NCI-H2171 (cell line): ENCODE results near the gene MRPL54.
A peak's percentile ranks its signal among the peaks of the same experiment; 100 is the strongest.

Experiments used
- DNase-seq: peaks from one replicate; lab custom pipeline; 2025; lab: John Stamatoyannopoulos, UW

The MRPL54 gene

DNA sequence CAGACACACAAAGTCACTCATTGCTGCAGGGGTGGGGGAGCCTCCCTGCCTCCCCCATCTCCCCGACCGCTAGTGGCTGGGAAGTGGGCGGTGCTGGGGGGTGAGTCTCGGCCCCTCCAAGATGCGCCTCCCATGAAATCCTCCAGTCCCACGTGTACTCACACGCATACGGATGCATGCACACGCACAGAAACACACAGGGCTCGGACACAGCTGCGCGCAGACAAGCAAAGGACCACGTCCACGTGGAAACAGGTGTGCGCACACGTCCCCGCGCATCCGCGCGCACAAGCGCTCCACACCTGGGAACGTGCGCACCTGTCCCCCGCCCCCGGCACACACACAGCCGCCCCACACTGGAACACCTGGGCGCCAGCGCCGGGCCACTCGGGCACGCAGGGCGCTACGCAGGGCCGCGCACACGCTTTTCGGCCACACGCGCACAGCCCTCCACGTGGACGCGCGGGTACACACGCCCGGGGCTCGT lies 23.0 kb downstream of the MRPL54 start:
- no peak for DNase-seq

DNA sequence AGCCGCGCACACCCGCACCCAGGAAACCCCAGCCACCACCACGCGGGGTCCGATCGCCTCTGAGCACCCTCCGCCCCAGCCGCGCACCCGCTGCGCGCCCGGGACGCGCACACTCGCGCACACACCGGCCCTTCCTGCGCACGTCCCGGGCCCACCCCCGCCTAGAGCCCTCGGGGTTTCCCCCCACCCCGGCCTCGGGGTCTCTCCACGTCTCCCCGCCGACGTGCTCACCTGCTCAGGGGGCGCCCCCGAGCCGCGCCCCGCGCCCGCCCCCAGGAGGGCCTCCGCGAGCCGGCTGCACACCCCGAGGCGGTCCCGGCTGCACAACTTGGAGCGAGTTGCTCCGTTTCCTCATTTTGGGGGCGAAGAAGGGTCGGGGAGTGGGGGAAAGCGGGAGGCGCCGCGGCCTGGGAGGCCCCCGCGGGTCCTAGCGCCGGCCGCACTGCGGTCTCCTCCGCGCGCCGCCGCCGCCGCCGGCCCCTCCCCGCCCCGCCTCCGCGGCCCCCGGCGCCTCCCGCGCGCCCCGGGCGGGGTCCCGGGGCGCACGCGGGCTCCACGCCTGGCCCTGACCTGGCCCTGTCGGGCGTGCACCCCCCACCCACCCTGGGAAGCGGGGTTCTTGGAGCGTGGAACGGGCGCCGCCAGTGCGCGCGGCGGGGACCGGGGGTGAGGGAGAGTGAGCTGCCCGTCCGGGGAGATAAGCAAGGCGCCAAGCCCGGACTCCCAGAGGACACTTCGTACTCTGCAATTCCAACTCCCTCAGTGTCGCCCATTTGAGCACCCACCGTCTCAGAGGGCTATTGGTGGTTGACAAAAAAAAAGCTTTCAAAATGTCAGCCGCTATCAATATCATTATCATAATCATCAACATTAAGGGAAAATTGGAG lies 23.7 kb downstream of the MRPL54 start, which contains the start of gene MATK:
MATK (minus strand) TSS at position 444 of the 887 bp plus-strand sequence. CDS start 1,246 bp downstream, outside the sequence.
- peak; percentile 32 for DNase-seq

DNA sequence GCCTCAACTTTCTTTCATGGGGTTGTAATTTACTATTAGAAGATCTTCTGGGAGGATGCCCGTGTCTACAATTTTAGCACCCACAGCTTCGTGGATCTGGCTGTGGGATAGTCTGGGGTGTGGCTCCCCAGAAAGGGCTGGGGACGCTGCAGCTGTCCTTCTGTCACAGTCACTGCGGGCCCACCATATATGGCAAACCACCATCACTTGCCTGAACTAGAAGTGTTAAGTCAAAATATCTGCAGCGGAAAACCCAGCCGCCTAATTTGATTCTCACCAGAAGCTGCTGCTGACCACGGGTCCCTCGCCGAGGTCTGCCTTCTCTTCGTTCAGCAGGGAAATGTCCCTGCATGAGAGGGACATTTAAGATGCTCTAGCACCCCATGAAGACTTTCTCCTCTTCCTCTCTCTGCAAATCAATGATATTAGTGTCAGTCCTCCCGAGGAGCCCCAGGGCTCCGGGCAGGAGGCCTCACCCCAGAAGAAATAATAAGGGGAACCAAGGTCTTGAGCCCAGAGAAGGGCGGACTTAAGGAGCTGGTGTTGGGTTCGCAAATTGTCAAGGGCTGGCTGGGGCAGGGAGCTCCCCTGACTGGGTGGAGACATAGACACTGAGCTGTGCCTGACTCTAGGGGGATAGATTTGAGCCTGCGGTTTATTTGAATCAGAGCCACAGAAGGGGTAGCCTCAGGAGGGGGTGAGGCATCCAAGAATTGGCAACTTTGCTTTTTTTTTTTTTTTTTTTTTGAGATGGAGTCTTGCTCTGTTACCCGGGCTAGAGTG lies 26.7 kb downstream of the MRPL54 start:
- DNase-seq = no peak

DNA sequence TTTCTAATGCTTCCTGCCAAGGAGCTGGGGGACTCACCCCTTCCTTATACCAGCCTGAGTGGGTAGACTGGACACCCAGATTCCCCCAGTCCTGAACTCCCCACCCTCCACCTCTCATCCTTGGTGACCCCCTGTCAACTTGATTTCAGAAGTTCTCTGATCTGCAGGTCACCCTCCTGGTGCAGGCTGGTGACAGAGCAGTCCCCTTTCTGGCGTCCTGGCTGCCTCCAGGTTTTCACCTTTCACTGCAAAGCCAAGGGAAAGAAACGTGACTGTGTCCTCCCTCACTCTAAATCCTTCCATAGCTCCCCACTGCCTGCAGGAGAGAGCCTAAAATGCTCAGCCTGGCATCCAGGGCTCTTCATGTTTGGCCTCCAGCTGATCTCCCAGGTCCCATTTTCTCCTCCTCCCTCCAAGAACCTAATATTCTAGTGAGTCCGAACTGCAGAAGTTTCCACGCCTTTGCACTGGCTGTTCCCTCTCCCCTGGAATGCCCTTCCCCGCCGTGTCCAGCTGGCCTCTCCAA lies 27.8 kb downstream of the MRPL54 start:
- no peak for DNase-seq

DNA sequence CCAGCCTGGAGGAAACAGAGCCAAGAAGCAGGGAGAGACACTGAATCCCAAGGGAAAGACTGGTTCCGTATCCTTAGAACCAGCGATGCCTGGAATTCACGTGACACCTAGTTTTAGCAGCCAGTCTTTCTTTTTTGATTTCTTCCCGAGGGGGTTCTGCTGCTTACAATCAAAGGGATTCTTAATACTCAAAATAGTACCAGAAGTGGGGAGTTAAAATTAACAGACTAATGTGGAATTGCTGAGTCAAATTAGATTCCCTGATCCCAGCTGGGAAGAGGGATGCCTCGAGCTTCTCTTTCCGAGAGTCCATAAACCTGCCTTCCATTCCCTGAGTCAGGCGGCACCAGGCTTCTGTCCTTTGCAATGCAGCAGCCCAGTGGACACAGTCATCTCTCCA lies 28.5 kb downstream of the MRPL54 start:
- DNase-seq = no peak

DNA sequence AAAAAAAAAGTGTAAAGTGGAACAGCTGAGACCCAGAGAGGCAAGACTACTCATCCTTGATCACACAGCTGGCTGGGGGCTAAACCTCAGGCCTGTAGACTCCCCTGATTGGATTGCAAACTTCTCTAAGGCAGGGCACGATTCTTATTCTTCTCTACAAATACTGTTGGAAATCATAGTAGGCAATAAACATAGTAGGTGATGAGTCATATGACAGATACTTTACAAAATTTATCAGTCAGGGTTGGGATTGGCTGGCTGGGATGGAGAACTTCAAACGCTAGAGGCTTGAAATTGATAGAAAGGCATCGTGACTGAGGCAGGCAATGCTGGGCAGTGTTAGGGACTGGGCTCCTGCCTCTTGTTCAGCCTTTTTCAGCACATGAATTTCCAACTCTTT lies 29.6 kb downstream of the MRPL54 start:
- DNase-seq = no peak

DNA sequence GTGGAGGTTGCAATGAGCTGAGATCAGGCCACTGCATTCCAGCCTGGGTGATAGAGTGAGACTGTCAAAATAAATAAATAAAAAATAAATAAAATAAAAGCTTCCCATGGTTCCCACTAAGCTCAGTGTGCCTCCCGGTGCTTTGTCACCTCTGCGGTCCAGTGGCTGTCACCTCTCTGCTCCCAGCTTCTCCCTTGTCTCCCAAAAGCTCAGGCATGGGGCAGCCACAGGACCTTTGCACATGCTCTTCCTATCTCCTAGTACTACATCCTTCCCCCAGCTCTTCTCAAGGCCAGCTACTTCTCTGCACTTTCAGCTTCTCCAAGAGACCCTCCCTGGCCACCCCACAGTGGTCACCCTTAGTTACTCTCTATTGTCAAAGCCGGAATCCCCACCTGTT lies 31.3 kb downstream of the MRPL54 start:
- no peak for DNase-seq

DNA sequence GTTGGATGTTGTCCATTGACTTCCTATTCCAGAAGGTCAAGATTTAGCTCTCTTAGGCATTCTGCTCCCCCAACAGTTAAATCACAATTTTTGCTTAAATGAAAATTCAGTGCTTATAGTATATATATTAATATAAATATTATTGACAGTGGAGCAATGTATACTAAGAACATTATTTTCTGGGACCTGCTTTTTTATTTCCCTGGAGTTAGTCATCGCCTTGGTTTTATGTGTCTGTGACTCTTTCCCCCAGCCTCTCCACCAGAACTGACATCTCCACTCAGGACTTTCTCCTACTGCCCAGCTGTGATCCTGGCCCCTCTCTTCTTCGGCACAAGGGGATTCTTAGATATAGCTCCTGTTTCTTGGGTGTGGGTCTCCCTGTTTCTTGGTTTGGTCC lies 33.9 kb downstream of the MRPL54 start:
- no peak for DNase-seq

DNA sequence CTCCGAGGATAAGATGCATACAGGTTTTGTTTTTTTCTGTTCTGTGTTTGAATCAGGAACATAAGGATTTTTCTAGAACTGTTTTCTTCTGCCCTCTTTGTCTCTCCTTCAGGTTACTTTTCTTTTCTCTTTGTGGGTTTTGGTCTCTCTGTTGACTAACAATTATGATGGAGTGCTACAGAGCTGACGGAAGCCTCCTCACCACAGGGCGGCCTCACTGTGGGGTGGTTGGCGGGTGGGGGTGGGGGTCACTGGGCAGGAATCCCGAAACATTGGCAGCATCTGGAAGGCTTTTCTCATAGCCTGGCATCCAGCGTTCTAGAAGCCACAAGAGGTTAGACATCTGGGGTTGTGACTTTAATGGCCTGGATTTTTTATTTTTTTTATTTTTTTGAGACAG lies 35.7 kb downstream of the MRPL54 start:
- DNase-seq = no peak

DNA sequence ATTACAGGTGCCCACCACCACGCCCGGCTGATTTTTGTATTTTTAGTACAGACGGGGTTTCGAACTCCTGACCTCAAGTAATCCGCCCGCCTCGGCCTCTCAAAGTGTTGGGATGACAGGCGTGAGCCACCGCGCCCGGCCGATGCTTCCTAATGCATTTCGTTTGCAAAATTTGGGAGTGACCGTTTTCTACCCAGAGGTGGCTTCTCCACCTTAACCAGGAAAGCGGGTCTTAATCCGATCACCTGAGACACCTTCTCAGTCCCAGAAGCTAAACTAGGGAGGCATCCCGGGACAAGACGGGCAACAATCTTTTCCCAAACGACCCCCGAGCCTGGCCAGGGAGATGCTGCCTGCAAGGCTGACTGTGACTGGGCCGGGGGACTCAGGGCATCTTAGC lies 38.5 kb downstream of the MRPL54 start:
- no peak for DNase-seq

DNA sequence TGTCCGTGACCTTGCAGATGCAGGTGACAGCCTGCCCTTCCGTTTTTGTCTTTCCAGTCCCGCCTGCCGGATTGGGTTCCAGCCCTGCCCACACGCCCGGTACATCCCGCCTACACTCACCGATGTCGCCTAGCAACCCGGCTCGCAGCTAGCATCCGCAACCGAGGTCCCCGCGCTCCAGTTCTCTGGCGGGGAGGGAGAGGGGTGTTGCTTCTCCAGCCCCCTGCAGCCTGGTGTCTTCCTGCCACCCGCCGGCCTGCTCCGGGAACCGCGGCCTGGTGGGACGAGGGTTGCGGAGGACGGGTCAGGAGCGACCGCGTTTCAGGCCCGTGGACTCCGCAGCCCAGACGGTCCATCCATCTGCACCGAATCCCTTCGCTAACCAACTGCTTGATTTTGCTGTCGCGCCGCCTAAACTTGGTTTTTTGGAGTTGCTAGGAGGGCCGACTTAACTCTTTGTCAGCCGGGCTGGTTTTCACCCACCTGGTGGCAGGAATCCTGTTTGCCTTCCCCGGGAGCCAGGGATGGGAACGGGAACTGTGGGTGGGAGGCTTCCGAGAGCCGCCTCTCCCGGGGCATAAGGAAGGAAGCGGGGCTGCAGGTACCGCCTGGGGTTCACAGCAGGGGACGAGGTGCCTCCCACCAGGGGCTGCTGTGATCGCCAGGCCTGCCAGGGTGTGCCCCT lies 39.1 kb downstream of the MRPL54 start:
- DNase-seq = peak; percentile 62

DNA sequence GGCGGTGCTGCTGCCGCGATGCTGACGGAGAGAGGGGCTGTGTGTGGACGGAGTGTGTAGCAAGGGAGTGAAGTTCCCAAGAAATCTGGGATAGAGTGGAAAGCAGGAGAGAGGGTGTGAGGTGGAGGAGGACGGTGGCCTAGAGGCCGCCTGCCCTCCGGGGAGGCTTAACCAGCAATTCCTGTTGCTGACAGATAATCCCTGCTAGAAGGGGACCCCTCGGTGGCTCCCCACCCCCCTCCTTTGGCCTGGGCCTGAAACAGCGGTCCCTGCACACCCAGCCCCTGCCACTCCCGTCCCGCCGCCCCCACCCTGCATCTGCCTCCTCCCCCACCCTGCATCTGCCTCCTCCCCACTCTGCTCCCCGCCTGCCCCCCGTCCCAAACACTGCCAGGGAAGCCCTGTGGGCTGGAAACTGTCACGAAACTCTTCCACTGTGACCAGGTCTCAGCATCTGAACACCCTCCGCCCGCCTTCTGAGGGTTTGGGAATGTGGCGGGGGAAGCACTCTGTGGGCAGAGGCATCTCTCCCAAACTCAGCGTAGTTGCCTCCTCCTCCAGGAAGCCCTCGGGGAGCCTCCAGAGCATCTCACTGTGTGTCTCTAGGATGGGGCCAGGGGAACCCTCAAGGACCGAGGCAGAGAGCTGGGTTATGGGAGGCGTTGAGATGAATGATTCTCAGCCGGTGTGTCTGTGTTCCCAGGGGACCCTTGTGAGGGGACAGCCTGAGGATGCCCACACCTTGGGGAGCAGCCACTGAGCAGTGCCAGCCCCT lies 40.8 kb downstream of the MRPL54 start:
- DNase-seq = no peak

DNA sequence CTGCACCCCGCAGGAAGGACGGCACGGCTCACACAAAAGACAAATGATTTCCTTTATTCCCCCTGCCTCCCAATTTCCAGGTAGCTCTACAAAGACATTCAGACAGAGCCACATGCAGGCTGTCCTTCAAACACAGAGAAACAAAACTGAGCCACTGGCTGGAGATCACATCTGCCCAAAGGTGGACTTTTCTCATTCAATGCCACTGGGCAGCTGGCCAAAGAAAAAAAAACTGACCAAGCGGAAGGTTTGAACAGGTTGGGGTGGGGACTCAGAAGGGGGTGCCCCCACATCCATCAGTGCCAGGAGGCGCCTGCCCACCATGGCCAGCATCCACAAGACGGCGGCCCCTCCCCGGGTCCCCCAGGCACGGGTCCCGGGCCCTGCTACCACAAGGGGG lies 41.5 kb downstream of the MRPL54 start:
- no peak for DNase-seq

DNA sequence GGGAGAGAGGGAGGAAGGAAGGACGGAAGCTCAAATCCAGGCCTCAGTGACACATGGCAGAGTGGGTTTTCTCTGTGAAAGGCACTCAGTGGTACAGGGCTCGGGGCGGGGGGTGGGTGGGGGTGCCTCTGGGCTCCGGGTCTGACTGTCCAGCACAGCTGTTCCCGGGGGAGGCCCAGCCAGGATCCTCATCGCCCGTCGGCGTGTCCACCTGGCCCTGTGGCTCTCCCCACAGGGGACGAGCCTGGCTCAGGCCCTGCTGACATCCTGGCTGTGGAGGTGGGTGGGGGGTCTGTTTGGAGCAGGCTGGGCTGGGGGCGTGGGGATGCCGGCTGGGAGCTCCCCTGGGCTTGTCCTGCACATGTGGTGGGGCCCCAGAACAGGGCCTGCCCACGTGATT lies 41.9 kb downstream of the MRPL54 start:
- DNase-seq = no peak

DNA sequence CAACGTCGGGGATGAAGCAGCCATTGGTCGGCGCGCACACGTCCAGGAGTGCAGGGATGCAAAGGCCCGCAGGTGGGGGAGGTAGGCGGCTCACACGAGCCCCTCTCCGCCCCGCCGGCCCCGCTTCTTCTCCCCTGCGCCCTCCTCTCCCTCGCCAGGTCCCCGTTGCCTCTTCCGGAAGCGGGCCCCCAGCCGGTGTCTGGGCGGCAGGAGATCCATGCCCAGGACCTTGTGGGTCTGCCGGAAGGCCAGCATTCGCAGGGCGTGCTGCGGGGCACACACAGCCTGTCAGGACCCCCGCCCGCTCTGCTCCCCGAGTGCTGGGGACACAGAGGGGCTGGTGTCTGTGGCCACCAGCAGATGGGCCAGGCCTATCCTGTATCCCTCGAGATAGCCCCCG lies 43.4 kb downstream of the MRPL54 start:
- no peak for DNase-seq

DNA sequence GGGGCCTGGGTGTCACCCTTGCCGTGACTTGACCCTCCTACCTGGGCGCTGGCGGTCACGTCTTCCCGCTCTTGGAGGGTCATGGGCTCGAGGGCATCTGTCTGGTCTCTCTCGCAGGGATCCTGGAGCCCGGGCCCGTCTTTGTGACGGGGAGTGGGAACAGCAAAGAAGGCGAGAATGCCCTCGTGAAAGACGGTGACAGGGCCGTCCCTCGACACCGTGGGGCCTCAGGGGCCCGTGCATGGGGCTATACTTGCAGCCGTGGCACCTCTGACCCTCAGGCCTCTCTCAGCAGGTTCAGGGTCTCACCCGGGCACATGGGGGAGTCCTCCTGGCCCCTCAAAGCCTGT lies 44.6 kb downstream of the MRPL54 start:
- DNase-seq = no peak

DNA sequence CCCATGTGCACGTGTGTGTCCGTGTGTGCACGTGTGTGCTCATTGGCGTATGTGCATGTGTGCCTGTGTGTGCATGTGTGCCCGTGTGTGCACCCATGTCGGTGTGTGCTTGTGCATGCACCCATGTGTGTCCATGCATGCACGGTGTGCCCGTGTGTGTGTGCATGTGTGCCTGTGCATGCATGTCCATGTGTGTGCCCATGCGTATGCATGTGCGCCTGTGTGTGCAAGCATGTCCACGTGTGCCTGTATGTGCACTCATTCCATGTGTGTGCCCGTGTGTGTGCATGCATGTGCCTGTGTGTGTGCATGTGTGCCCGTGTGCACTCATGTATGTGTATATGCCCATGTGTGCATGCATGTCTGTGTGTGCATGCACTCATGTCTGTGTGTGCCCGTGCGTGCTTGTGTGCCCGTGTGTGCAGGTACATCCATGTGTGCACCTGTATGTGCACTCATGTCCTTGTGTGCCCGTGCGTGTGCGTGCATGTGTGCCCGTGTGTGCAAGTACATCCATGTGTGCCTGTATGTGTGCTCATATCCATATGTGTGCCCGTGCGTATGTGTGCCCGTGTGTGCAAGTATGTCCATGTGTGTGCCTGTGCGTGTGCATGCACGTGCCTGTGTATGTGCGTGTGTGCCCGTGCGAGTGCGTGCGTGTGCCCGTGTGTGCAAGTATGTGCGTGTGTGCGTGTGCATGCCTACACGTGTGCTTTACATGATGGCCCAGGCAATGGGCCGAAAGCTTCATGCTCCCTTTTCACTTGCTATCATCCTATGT lies 45.3 kb downstream of the MRPL54 start:
- no peak for DNase-seq

DNA sequence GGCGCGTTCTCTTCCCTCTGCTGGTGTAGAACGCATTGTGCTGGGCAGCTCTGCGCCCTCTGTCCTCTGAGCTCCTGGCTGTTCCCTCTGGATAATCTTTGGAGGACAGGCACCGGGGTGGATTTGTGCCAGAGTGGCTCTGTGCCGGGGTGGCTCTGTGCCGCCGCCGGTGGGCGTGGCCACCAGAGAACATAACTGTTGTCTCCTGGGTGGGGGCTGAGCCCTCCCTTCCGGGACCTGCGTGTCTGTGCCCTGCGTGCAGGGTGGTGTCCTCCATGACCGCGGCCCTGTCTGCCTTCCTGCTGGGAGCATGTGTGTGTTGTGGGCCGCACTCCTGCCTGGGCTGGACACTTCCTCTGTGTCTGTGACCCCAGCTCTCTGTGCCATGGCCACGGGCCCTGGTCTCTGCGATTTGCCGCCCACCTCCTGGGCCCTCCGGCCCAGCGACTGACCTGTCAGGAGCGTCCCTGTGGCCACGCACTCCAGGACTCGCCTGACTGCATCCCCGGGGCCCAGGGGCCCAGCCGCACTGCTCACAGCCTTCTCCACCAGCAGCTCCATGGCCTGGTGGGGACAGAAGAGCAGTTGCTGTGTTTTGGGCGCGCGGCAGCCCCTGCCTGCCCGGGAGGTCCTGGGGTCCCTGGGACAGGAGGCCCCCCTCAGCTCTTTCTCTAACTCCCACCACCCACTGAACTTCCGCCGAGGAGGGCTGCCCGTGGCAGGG lies 46.1 kb downstream of the MRPL54 start:
- no peak for DNase-seq

DNA sequence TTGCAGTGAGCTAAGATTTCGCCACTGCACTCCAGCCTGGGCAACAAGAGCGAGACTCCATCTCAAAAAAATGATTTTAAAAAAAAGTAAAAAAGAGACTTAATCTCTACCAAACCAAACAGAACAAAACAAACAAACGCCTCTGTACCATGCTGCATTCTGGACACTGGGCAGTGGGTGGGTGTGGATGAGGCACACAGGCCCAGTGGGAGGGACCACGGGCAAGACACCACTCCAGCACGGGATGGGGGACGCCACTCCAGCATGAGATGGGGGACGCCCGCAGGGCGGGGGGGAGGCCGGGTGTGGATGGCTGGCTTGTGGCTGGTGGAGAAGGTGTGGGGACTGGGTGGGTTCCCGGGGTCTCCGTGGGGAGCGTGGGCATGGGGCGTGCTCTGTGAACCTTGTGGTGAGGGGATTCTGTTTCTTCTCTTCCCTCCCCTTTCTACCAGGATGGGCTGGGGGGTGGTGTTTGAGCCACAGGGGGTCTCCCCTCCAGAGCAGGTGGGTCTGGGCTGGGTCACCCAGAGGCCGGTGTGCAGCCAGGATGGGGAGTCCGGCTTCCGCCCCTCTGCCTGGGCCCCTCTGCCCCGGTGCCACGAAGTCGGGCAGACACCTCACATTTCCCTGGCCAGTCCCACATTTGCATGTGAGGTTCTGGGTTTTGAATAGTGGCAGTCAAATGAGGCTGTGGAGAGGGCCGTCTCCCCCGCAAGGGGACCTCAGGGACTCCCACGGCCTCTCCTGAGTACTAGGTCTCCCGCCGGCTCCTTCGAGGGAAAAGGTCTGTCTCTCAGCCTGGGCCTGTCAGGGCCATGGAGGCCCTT lies 47.6 kb downstream of the MRPL54 start:
- DNase-seq = no peak
